KMS-11 (cell line): ENCODE measurements around the gene CD47.

Source experiments
- H2AFZ ChIP-seq: fragments of 200-600 bp; sonication (generic); 2 replicates; pipeline ENCODE4 v1.6.1; 2016; ENCODE audit warnings: antibody characterized with exemption, mixed run types, low read depth
- H3K27ac ChIP-seq: fragments of 200-600 bp; sonication (generic); 2 replicates; pipeline ENCODE4 v1.6.1; 2016; ENCODE audit warnings: mild to moderate bottlenecking, mixed run types
- H3K27me3 ChIP-seq: fragments of 200-600 bp; sonication (generic); 2 replicates; pipeline ENCODE4 v1.6.1; 2017; ENCODE audit warnings: mild to moderate bottlenecking, low read depth, mixed run types, moderate library complexity; ENCODE audit not compliant: insufficient read depth
- H3K36me3 ChIP-seq: fragments of 200-600 bp; sonication (generic); 2 replicates; pipeline ENCODE4 v1.6.1; 2017; ENCODE audit warnings: mild to moderate bottlenecking, mixed run types; ENCODE audit not compliant: insufficient read depth
- H3K4me1 ChIP-seq: fragments of 200-600 bp; sonication (generic); 2 replicates; pipeline ENCODE4 v1.6.1; 2016; ENCODE audit warnings: mild to moderate bottlenecking, low read depth, mixed run types; ENCODE audit not compliant: poor library complexity, severe bottlenecking
- H3K4me2 ChIP-seq: fragments of 200-600 bp; sonication (generic); 2 replicates; pipeline ENCODE4 v1.7.0; 2016; ENCODE audit warnings: mild to moderate bottlenecking, mixed run types
- H3K4me3 ChIP-seq: fragments of 200-600 bp; sonication (generic); IDR thresholded peaks from 2 replicates; pipeline ENCODE4 v1.6.1; 2017; ENCODE audit warnings: low read depth, low read length, mixed read lengths; ENCODE audit not compliant: insufficient read depth
- H3K79me2 ChIP-seq: fragments of 200-600 bp; sonication (generic); 2 replicates; pipeline ENCODE4 v1.6.1; 2016; ENCODE audit warnings: low read depth, mixed run types; ENCODE audit not compliant: insufficient read depth
- H3K9ac ChIP-seq: fragments of 200-600 bp; sonication (generic); 2 replicates; pipeline ENCODE4 v1.6.1; 2016; ENCODE audit warnings: mild to moderate bottlenecking, mixed run types
- H4K20me1 ChIP-seq: fragments of 200-600 bp; sonication (generic); 2 replicates; pipeline ENCODE4 v1.6.1; 2016; ENCODE audit warnings: mild to moderate bottlenecking, mixed run types; ENCODE audit not compliant: insufficient read depth
- CTCF ChIP-seq: fragments of 200-600 bp; sonication (generic); conservative IDR thresholded peaks from 2 replicates; pipeline ENCODE4 v1.6.1; 2017; ENCODE audit warnings: low read depth, mild to moderate bottlenecking, antibody characterized with exemption, low read length, moderate library complexity, mixed read lengths

Gene CD47

DNA sequence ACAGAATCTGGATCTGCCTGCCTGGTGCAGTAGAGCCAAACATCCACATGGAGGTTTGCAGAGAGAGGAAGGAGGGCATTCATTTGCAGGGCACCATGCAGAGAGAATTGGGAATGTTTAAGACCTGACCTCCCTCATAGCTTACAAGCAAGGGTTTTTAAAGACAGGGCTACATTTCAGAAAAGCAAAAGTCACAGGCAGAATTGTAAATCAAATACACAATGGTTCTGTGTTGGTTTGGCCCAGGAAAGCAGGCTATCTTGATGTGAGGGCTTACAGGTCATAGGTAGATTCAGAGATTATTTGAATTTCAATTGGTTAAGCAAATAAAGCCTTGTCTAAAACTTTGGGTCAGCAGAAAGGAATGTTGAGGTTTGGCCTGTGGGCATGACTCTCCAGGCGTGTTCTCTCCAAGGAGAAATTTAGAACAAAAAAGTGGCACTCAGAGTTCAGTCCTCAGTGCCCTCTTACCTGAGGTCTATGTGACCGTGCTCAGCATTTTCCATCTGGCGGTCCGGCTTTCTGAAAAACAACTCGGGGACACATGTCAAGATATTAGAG lies 91.5 kb downstream of the CD47 start:
- no peaks in the 10 kb centered on the region for H3K4me1 ChIP-seq
- H3K79me2 ChIP-seq, result no peaks in the 10 kb centered on the region
- no peaks in the 10 kb centered on the region for H3K36me3 ChIP-seq
- H3K27me3 ChIP-seq, result no peaks in the 10 kb centered on the region
- no peak overlapping the region for H2AFZ ChIP-seq
- H4K20me1 ChIP-seq, result no peaks in the 10 kb centered on the region
- TF ChIP-seq CTCF, result no peak
- no peak overlapping the region for H3K4me2 ChIP-seq
- H3K9ac ChIP-seq, result no peak overlapping the region
- H3K27ac ChIP-seq, result no peak overlapping the region
- H3K4me3 ChIP-seq, result no peak overlapping the region

- Histone ChIP-seq H3K4me1 (no peaks in the 10 kb centered on the region), H3K36me3 (no peaks in the 10 kb centered on the region), H3K27me3 (no peaks in the 10 kb centered on the region), H2AFZ (no peak overlapping the region), H3K4me2 (no peak overlapping the region), H4K20me1 (no peaks in the 10 kb centered on the region), H3K9ac (no peak overlapping the region), H3K4me3 (no peak overlapping the region), H3K79me2 (no peaks in the 10 kb centered on the region), H3K27ac (no peak overlapping the region)
- no peak for TF ChIP-seq CTCF
These were observed 93.2 kb downstream of the CD47 start for GRCh38 chr3:107997671-107998070.

DNA sequence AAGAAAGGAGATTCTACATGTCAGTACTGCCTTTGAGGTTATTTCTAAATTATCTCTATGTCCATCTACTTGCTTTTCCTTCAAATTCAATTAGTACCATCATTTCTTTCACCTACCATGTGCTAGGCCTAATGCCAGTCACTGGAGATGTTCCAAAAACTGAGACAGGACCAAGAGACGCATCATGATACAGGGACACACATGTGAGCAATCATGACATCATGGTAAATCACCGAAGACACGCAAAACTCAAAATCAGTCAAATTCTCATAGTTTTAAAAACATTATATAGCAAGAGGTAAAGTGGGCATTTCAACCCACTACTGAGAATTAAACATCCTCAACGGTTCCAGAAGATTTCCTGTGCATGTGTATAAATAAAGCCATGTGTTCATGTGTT lies 95.0 kb downstream of the CD47 start:
- H3K36me3 ChIP-seq, result no peaks in the 10 kb centered on the region
- H3K27ac ChIP-seq, result no peak overlapping the region
- H3K79me2 ChIP-seq, result no peaks in the 10 kb centered on the region
- no peaks in the 10 kb centered on the region for H3K4me1 ChIP-seq
- no peak for TF ChIP-seq CTCF
- no peaks in the 10 kb centered on the region for H3K27me3 ChIP-seq
- H2AFZ ChIP-seq, result no peak overlapping the region
- H3K4me2 ChIP-seq, result no peak overlapping the region
- H3K4me3 ChIP-seq, result no peak overlapping the region
- H4K20me1 ChIP-seq, result no peaks in the 10 kb centered on the region
- H3K9ac ChIP-seq, result no peak overlapping the region

DNA sequence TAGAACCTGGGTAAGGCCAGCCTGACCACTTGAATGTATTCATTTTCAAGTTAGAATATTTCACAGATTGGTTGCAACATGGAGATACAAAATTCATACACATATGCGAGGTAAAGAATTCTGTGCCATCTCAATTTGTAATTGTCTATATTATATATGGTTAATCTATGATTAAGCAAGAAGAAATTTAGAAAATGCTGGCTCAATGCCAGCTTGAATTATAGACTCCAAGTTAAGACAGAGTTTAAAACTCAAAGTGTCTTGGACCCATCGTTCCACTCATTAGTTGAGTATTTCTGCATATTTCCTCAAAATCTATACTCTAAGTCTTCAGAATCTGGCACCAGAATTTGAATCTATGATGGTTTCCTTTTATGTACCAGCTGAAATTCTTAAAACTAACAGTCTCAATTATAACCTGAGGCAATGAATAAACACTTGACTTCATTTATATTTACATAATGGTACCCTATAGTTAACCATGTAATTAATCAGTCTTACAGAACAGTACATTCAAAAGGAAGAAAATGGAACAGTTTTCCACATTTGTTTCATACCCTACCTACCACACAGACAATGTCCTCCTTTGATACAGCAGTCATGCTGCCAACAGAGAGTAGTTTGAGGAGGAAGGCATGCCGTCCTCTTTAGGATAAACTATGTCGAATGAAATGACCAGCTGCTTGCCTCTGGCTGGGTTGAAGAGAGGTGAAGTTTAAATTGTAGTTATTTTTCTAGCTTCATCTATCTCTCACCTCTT lies 95.7 kb downstream of the CD47 start:
- Histone ChIP-seq H3K9ac (no peak overlapping the region), H3K4me2 (no peak overlapping the region), H3K27me3 (no peaks in the 10 kb centered on the region), H2AFZ (no peak overlapping the region), H3K4me3 (no peak overlapping the region), H3K79me2 (no peaks in the 10 kb centered on the region), H3K4me1 (no peaks in the 10 kb centered on the region), H4K20me1 (no peaks in the 10 kb centered on the region), H3K27ac (no peak overlapping the region), H3K36me3 (no peaks in the 10 kb centered on the region)
- TF ChIP-seq CTCF, result no peak
